HG02798 (cell line): ENCODE data around the gene BOD1.

Experiments used
- ATAC-seq: cut with Tn5 transposase; IDR thresholded peaks from one replicate; pipeline ENCODE4 v1.9.1; 2021; ENCODE audit warnings: mild to moderate bottlenecking; ENCODE audit not compliant: unreplicated experiment, poor library complexity

The BOD1 gene

DNA sequence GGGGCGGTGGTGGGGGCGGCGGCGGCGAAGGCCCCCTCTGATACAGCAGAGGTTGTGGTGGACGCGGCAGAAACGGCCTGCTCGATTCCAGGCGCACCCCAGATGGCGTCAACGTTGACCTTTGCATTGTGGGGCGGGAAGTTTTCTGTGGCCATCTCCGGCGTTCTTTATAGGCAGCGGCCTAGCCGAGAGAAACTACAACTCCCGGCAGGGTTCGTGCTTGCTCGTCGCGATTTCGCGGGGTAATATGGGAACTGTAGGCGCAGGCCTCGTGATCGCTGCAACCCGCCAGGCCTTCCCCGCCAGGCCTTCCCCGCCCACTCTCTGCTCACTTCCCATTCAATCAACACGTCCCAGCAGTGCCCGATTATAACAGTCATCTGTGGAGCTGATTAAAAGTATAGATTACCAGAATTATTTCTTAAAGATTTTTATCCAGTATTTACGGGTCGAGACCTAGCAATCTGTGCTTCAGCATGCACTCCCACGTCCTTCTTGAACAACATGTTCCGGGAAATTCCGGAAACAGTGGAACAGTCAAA, at the start of gene BOD1:
Gene BOD1 (minus strand): TSS at position 74 of the 542 bp plus-strand sequence. CDS start 214 bp downstream, outside the sequence.
- peak; percentile 96 for ATAC-seq

DNA sequence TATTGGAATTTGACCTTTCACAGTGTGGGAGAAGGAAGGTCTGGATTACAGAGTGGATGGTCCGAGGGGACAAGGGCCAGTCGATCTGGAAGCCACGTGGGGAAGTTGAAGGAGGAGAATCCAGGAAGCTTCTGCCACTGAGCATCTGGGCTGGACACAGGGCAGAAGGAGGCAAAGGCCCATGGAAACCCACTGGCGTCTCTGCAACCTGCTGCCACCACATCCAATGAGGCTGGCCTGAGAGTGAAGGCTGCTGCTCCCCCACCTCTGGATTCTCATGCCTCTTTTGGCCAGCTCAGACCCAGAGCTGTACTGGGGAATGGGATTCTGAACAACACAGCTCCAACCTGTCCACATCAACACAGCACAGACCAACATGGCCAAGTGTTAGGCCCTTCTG, 48.9 kb upstream of the BOD1 start:
- no peak for ATAC-seq

- no peak for ATAC-seq
Observed at GRCh38 chr5:173664154-173664526, 47.7 kb upstream of the BOD1 start.

- no peak for ATAC-seq
Observed at GRCh38 chr5:173663352-173664153, 47.1 kb upstream of the BOD1 start.

- ATAC-seq, result no peak
Observed at GRCh38 chr5:173662581-173663351, 46.3 kb upstream of the BOD1 start.

DNA sequence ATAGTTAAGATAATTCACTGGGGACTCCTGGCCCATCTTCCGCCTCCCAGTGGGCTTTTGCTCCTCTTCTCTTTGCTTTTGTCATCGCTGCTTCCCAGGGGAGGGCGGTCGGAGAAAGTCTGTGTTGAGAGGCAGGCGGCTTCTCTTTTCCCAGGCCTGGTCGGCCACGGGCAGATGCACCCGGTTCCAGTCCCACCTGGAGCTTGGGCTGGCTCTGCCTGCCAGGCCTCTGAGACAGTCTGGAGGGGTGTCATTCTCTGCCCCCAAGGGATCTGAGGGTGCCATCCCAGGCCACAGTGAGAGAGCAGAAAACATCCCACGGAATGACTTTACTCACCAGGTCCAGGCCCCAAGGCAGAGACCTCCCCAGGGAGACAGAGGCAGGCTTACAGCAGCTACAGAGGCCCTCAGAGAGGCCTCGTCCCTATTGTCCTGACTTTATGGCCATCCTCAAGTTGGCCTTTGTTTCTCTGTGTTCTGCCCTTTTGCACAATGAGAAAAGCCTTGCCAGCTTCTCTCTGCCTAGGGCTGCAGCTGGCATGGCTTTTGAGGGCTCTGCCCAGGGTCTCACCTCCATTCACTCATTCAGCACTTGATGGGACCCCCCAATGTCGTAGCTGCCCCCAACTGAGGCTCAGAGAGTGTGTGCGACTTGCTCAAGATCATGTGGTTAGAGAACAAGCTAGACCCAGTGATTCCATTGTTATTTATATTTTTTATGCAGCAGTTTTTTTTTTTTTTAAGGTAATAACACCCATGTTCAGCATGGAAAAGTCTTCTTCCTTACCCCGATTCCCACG, 44.2 kb upstream of the BOD1 start:
- no peak for ATAC-seq

DNA sequence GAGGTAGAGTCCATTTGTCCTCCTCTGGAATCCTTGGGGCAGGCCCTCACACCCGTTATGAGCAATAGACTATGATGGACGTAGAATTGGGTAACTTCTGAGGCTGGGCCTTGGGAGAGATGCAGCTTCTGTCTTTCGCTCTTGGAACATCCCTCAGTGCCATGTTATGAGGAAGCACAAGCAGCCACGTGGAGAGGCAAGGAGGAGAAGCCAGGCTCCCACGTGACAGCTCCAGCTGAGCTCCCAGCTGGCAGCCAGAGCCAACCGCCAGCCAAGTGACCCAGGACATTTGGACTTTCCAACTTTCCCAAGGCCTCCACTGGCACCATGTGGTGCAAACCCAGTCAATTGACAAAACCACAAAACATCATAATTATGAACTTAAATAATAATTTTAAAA, 43.0 kb upstream of the BOD1 start:
- no peak for ATAC-seq

- no peak for ATAC-seq
Observed at GRCh38 chr5:173657741-173658356, 41.4 kb upstream of the BOD1 start.

DNA sequence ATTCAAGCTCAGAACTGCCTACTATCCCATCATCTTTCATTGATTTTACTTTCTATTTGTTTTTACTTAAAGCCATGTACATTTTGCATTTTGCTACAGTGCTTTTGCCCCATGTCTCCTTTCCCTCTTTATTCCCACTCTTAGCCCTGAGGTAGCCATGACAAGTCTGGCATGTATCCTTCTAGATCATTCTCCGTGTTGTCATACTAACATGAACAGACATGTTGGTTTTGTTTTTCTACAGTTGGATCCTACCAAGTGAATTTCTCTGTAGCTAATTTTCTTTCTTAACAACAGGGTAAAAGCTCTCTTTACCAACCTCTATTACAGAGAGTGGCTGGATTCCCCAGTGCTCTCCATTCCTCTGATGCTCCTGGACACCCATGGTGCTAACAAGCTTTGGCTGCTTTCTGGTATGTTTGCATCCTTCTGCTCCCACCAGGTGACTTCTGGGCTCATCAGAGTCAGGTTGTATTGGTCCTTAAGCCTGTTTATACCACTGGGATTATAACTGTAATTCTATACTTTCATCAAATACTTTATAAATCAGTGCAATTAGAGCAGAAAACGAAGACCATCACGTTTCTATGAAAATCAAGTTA, 38.8 kb upstream of the BOD1 start:
- ATAC-seq, result no peak

GRCh38 chr5:173653822-173654523, 37.5 kb upstream of the BOD1 start:
- ATAC-seq, result no peak

GRCh38 chr5:173648308-173648866, 31.9 kb upstream of the BOD1 start:
- no peak for ATAC-seq

GRCh38 chr5:173646692-173647091, 30.2 kb upstream of the BOD1 start:
- ATAC-seq, result no peak

DNA sequence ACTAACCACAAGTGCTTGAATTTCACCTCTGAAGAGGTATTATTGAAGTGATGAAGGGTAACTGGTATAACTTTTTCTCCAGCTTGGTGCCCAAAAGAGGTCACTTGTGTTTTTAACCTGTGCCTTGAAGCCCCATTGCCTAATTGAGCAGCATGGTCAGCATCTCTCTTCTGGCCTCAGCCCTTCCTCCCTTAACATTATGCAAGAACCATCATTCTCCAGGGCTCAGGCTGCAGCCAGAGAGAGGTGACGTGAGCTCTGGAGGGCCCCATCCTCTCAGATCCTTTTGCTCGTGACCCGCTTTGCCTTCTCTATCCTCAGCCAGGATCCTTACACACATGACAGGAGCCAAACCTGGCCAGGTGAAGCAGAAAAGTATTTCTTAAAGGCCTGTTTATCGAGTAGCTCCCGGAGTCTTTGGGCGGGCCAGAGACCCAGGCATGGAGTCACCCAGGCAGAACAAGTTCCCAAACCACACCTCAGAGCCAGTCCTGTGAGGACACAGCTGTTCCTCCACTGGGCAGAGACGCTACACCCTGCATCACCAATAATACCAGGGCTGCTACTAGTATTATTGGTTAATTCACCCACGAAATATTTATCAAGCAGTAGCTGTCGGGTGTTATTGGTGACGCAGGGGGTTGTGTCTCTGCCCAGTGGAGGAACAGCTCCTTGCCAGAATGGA, 29.6 kb upstream of the BOD1 start:
- ATAC-seq, result no peak

DNA sequence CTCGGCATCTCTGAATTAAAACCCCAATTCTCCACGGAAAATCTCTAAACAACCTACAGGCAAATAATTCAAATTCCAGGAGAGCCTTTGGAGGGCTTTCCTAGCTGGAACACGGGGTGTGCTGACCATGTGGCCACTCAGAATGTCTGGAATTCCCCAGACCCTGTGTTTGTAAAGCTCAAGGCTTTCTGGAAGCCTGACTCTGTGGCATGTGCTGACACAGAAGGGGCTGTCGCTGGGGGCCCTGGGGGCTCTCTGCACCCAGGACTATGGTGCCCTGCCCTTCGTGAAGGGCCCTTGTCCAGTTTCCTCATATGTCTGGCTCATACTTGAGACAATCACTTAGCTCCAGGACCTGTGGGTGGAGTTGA, 29.0 kb upstream of the BOD1 start:
- ATAC-seq, result no peak

DNA sequence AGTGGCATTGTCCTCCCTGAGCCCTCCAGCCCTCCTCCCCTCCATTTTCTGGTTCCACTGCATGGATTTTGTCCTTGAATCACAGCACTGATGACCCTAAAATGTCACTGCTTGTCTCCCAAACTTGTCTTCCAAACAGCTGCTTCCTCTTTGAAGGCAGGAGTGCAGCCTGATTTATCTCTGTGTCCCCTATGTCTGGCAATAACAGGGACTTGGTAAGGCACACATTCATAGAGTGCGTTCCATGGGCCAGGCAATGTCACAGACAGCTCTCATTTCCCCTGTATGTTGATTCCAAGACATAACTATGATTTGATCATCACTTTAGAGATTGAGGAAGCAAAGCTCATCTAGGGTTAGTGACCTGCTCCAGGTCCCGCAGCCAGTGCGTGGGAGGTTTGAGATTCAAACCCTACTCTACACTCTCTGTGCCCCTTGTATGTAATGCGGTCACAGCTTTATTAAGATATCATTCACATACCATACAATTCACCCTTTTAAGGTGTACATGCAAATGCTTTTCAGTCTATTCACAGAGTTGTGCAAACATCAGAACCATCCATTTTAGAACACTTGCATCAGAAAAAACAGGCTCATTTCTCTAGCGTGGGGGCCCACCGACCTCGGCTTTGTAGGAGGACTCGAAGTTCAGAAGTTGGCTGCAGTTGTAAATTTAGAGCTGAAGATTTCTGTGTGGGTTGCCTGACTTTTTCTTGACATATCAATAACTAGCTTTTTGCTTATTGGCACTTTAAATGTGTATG, 28.4 kb upstream of the BOD1 start:
- no peak for ATAC-seq

GRCh38 chr5:173643964-173644363, 27.5 kb upstream of the BOD1 start:
- ATAC-seq, result peak; percentile 93

GRCh38 chr5:173642895-173643481, 26.5 kb upstream of the BOD1 start:
- no peak for ATAC-seq
